ENCODE measurements around the gene PLA2R1. TPM values are rescaled to one million over a fixed set of nuclear protein-coding genes. Genes with fewer than 3 reads are reported as not detected.

The PLA2R1 gene
- total RNA-seq, 3 donors from 2014 or later (not counting 1 experiment from before 2014, with no cell fraction given) = not detected

- Mint-ChIP-seq H3K4me3 (no peak overlapping the region), H3K9me3 (no peaks in the 10 kb centered on the region), H3K4me1 (no peaks in the 10 kb centered on the region), H3K27me3 (ENCODE audit: low read depth in 2 of 2) (peaks cover 0 to 5% of the 10 kb centered on the region in 2 donors), H3K27ac (no peak overlapping the region), H3K36me3 (no peaks in the 10 kb centered on the region)
- TF ChIP-seq CTCF (IDR thresholded peaks at IDR 0.05) = no peak
- Histone ChIP-seq H3K27ac (ENCODE audit: low read length) (no peak overlapping the region), H3K4me1 (ENCODE audit: control insufficient read depth, insufficient read depth, low read length) (no peaks in the 10 kb centered on the region), H3K36me3 (ENCODE audit: control insufficient read depth, insufficient read depth, low read length) (no peaks in the 10 kb centered on the region), H3K4me3 (ENCODE audit: low read length) (no peak overlapping the region), H3K27me3 (ENCODE audit: control insufficient read depth, insufficient read depth, low read length) (no peaks in the 10 kb centered on the region), H3K9me3 (ENCODE audit: control insufficient read depth, insufficient read depth, low read length) (no peaks in the 10 kb centered on the region)
- ATAC-seq = no peak
- no peak for DNase-seq
- 95% methylated on average over 3 of the region's 3 CpGs for WGBS (ENCODE audit: insufficient coverage)
- intact Hi-C loops (cut with micrococcal nuclease) = no loop called here
Measured at GRCh38 chr2:160109243-160109642, 46.8 kb upstream of the PLA2R1 start.

- no peaks in the 10 kb centered on the region for H3K27me3 ChIP-seq (ENCODE audit: control insufficient read depth, insufficient read depth, low read length)
- Mint-ChIP-seq H3K4me3 (no peak overlapping the region), H3K9me3 (no peaks in the 10 kb centered on the region), H3K27me3 (ENCODE audit: low read depth in 2 of 2) (peaks cover 3 to 6% of the 10 kb centered on the region in 2 donors), H3K4me1 (no peaks in the 10 kb centered on the region), H3K27ac (no peak overlapping the region), H3K36me3 (no peaks in the 10 kb centered on the region)
- ATAC-seq = no peak
- no CpG with 5 or more reads among the region's 2 CpGs for WGBS (ENCODE audit: insufficient coverage)
- no peaks in the 10 kb centered on the region for H3K9me3 ChIP-seq (ENCODE audit: control insufficient read depth, insufficient read depth, low read length)
- intact Hi-C loops (cut with micrococcal nuclease) = no loop called here
- H3K36me3 ChIP-seq (ENCODE audit: control insufficient read depth, insufficient read depth, low read length) = no peaks in the 10 kb centered on the region
- no peak for TF ChIP-seq CTCF (IDR thresholded peaks at IDR 0.05)
- H3K4me1 ChIP-seq (ENCODE audit: control insufficient read depth, insufficient read depth, low read length) = no peaks in the 10 kb centered on the region
- H3K27ac ChIP-seq (ENCODE audit: low read length) = no peak overlapping the region
- no peak for DNase-seq
- H3K4me3 ChIP-seq (ENCODE audit: low read length) = no peak overlapping the region
Measured at GRCh38 chr2:160108646-160109045, 46.2 kb upstream of the PLA2R1 start.

- Mint-ChIP-seq H3K27me3 (ENCODE audit: low read depth in 2 of 2) (peaks cover 3 to 15% of the 10 kb centered on the region in 2 donors), H3K4me1 (no peaks in the 10 kb centered on the region), H3K27ac (no peak overlapping the region), H3K9me3 (no peaks in the 10 kb centered on the region), H3K36me3 (no peaks in the 10 kb centered on the region), H3K4me3 (no peak overlapping the region)
- no peaks in the 10 kb centered on the region for H3K9me3 ChIP-seq (ENCODE audit: control insufficient read depth, insufficient read depth, low read length)
- DNase-seq = no peak
- no peaks in the 10 kb centered on the region for H3K36me3 ChIP-seq (ENCODE audit: control insufficient read depth, insufficient read depth, low read length)
- WGBS (ENCODE audit: insufficient coverage) = 92% methylated on average over 1 of the region's 1 CpG
- no peak overlapping the region for H3K27ac ChIP-seq (ENCODE audit: low read length)
- H3K4me3 ChIP-seq (ENCODE audit: low read length) = no peak overlapping the region
- intact Hi-C loops (cut with micrococcal nuclease) = no loop called here
- no peak for ATAC-seq
- H3K27me3 ChIP-seq (ENCODE audit: control insufficient read depth, insufficient read depth, low read length) = no peaks in the 10 kb centered on the region
- TF ChIP-seq CTCF (IDR thresholded peaks at IDR 0.05) = no peak
- H3K4me1 ChIP-seq (ENCODE audit: control insufficient read depth, insufficient read depth, low read length) = no peaks in the 10 kb centered on the region
Measured at GRCh38 chr2:160105366-160105765, 43.0 kb upstream of the PLA2R1 start.

- no peak overlapping the region for H3K27ac ChIP-seq (ENCODE audit: low read length)
- H3K4me3 ChIP-seq (ENCODE audit: low read length) = no peak overlapping the region
- H3K36me3 ChIP-seq (ENCODE audit: control insufficient read depth, insufficient read depth, low read length) = no peaks in the 10 kb centered on the region
- no peaks in the 10 kb centered on the region for H3K9me3 Mint-ChIP-seq
- peaks cover 3 to 15% of the 10 kb centered on the region in 2 donors for H3K27me3 Mint-ChIP-seq (ENCODE audit: low read depth in 2 of 2)
- H3K4me3 Mint-ChIP-seq = no peak overlapping the region
- 56% methylated on average over 2 of the region's 2 CpGs for WGBS (ENCODE audit: insufficient coverage)
- TF ChIP-seq CTCF (IDR thresholded peaks at IDR 0.05) = no peak
- intact Hi-C loops (cut with micrococcal nuclease) = no loop called here
- no peaks in the 10 kb centered on the region for H3K4me1 ChIP-seq (ENCODE audit: control insufficient read depth, insufficient read depth, low read length)
- H3K4me1 Mint-ChIP-seq = no peaks in the 10 kb centered on the region
- DNase-seq (no peak), ATAC-seq (no peak)
- no peaks in the 10 kb centered on the region for H3K9me3 ChIP-seq (ENCODE audit: control insufficient read depth, insufficient read depth, low read length)
- no peaks in the 10 kb centered on the region for H3K27me3 ChIP-seq (ENCODE audit: control insufficient read depth, insufficient read depth, low read length)
- H3K36me3 Mint-ChIP-seq = no peaks in the 10 kb centered on the region
- H3K27ac Mint-ChIP-seq = no peak overlapping the region
Measured at GRCh38 chr2:160104115-160104514, 41.7 kb upstream of the PLA2R1 start.
